HepG2 (cell line): ENCODE results near the gene PPP1R12B. TPM values are rescaled to one million over a fixed set of nuclear protein-coding genes. Genes with fewer than 3 reads are reported as not detected.

Source experiments
- ATAC-seq: fragments of 200-7000 bp; cut with Tn5 transposase; 3 replicates; pipeline ENCODE4 v1.9.1; 2020; ENCODE audit warnings: mild to moderate bottlenecking, moderate library complexity
- BruUV-seq: library from RNA; stranded (reverse); fragments of 400-500 nt; replicated peaks from 2 replicates; lab custom pipeline; 2021; lab: Mats Ljungman, UMichigan
- CTCF ChIA-PET: fragments of 300-600 bp; formaldehyde crosslinking; extraction: SDS; loops from one replicate; lab custom pipeline; 2021; ENCODE audit warnings: low total read pairs, inconsistent platforms, low intra/inter-chr PET ratio; lab: Yijun Ruan, JAX
- POLR2A ChIA-PET: fragments of 350-600 bp; sonication (Branson Sonifier 250); formaldehyde crosslinking; loops from one replicate; lab custom pipeline; 2020; ENCODE audit warnings: antibody characterized with exemption, inconsistent platforms; lab: Yijun Ruan, JAX
- DNase-seq: peaks from one replicate; pipeline ENCODE4 v3.0.0-alpha.2; 2015; ENCODE audit warnings: low spot score
- FAIRE-seq: peaks from 3 replicates; lab custom pipeline; 2011; peaks lifted over from hg19 to GRCh38; lab: Jason Lieb, UNC
- H2AFZ ChIP-seq: one replicate; pipeline ENCODE4 v1.6.1; 2011; ENCODE audit warnings: low read length, inconsistent platforms
- H3K27ac ChIP-seq: fragments of 300-600 bp; 3 replicates; pipeline ENCODE4 v1.8.0; 2011; ENCODE audit warnings: mixed run types, mild to moderate bottlenecking, mixed read lengths, low read length, inconsistent platforms; ENCODE audit not compliant: insufficient read depth; ENCODE audit errors: extremely low read length
- H3K27me3 ChIP-seq, 2 experiments: fragments of 200-600 bp in 1 of 2; 2 replicates in 1 of 2; 3 replicates in 1 of 2; pipeline versions ENCODE4 v1.6.0 to v1.8.0; 2011; ENCODE audit warnings: low read length in 2 of 2, mild to moderate bottlenecking in 2 of 2, moderate library complexity in 2 of 2, inconsistent platforms in 1 of 2; ENCODE audit not compliant: insufficient read depth in 2 of 2, control insufficient read depth in 1 of 2
- H3K36me3 ChIP-seq, 2 experiments: fragments of 200-600 bp in 1 of 2; replicated peaks in 1 of 2; 2 replicates in 1 of 2; 3 replicates in 1 of 2; pipeline versions ENCODE4 v1.5.1 to v1.8.0; 2011; ENCODE audit warnings: low read length in 2 of 2, inconsistent platforms in 1 of 2; ENCODE audit not compliant: insufficient read depth in 2 of 2, control insufficient read depth in 1 of 2
- H3K4me1 ChIP-seq: 2 replicates; pipeline ENCODE4 v1.5.1; 2012; ENCODE audit warnings: low read length, inconsistent platforms; ENCODE audit not compliant: insufficient read depth
- H3K4me2 ChIP-seq: 2 replicates; pipeline ENCODE4 v1.6.0; 2011; ENCODE audit warnings: low read depth, low read length, inconsistent platforms
- H3K4me3 ChIP-seq, 3 experiments: fragments of 200-600 bp in 1 of 3; sonication (generic), shearing (Covaris generic) in 1 of 3; replicated peaks in 1 of 3; 2 replicates each; pipeline ENCODE4 v1.5.1; 2011 to 2016; ENCODE audit warnings: low read length in 3 of 3, inconsistent platforms in 2 of 3, low read depth in 2 of 3, mild to moderate bottlenecking in 2 of 3, control low read depth in 1 of 3, mixed read lengths in 1 of 3; ENCODE audit not compliant: insufficient read depth in 1 of 3
- H3K79me2 ChIP-seq: one replicate; pipeline ENCODE4 v1.6.1; 2011; ENCODE audit warnings: low read length, inconsistent platforms; ENCODE audit not compliant: insufficient read depth
- H3K9ac ChIP-seq: 2 replicates; pipeline ENCODE4 v1.6.0; 2011; ENCODE audit warnings: mild to moderate bottlenecking, low read depth, low read length, inconsistent platforms; ENCODE audit not compliant: insufficient read depth
- H3K9me3 ChIP-seq: 2 replicates; pipeline ENCODE4 v1.5.1; 2012; ENCODE audit warnings: mild to moderate bottlenecking, low read length
- H4K20me1 ChIP-seq: 2 replicates; pipeline ENCODE4 v1.6.0; 2011; ENCODE audit warnings: inconsistent platforms, mild to moderate bottlenecking, low read length, moderate library complexity; ENCODE audit not compliant: insufficient read depth
- FOXP1 ChIP-seq, 2 experiments: fragments of 450-650 bp in 1 of 2; IDR thresholded peaks; 2 replicates each; pipeline ENCODE4 v1.6.1; 2017 to 2018; ENCODE audit warnings: antibody characterized with exemption in 1 of 2
- ISX ChIP-seq: sonication (generic); formaldehyde crosslinking; conservative IDR thresholded peaks from 2 replicates; pipeline ENCODE4 v1.5.0; 2020; ENCODE audit warnings: missing genetic modification reagents
- NR2F2 ChIP-seq: IDR thresholded peaks from 2 replicates; pipeline ENCODE4 v1.6.1; 2012; ENCODE audit warnings: low read depth, inconsistent platforms, borderline replicate concordance
- STAT5B ChIP-seq: sonication (generic); formaldehyde crosslinking; IDR thresholded peaks from 2 replicates; pipeline ENCODE4 v1.4.0; 2020; ENCODE audit warnings: missing genetic modification reagents
- TAF1 ChIP-seq: sonication (generic); formaldehyde crosslinking; IDR thresholded peaks from 2 replicates; pipeline ENCODE4 v1.4.0; 2020; ENCODE audit warnings: missing genetic modification reagents
- TBX2 ChIP-seq: sonication (generic); formaldehyde crosslinking; IDR thresholded peaks from 2 replicates; pipeline ENCODE4 v1.5.0; 2020; ENCODE audit warnings: missing genetic modification reagents, mild to moderate bottlenecking, borderline replicate concordance
- TEAD2 ChIP-seq: sonication (generic); formaldehyde crosslinking; IDR thresholded peaks from 2 replicates; pipeline ENCODE4 v1.9.0; 2021; ENCODE audit warnings: missing genetic modification reagents
- ZNF546 ChIP-seq: sonication (generic); formaldehyde crosslinking; conservative IDR thresholded peaks from 2 replicates; pipeline ENCODE4 v1.8.1; 2023; ENCODE audit warnings: mild to moderate bottlenecking, missing genetic modification reagents
- ZNF569 ChIP-seq: sonication (generic); formaldehyde crosslinking; IDR thresholded peaks from 2 replicates; pipeline ENCODE4 v1.5.0; 2020; ENCODE audit warnings: mild to moderate bottlenecking, missing genetic modification reagents, moderate library complexity, borderline replicate concordance
- ZNF670 ChIP-seq: sonication (generic); formaldehyde crosslinking; IDR thresholded peaks from 2 replicates; pipeline ENCODE4 v1.8.0; 2022; ENCODE audit warnings: mild to moderate bottlenecking, missing genetic modification reagents, borderline replicate concordance
- ZNF713 ChIP-seq: sonication (generic); formaldehyde crosslinking; IDR thresholded peaks from 2 replicates; pipeline ENCODE4 v1.4.0; 2020; ENCODE audit warnings: mild to moderate bottlenecking, missing genetic modification reagents
- WGBS: methylation state at CpG from one replicate; pipeline ENCODE4 v1.1.6; 2017; ENCODE audit warnings: low lambda C conversion rate; 5-methylcytosine and 5-hydroxymethylcytosine counted together
- in situ Hi-C: cut with HindIII; loops from 2 replicates; pipeline ENCODE4 v1.10.0; 2017; ENCODE audit warnings: low pct_unique_long_range_greater_than_20kb; ENCODE audit not compliant: extremely low pct_ligation_motif_present
- intact Hi-C: fragments of 100-400 bp; cut with micrococcal nuclease; formaldehyde crosslinking; loops from one replicate; pipeline ENCODE4 v1.10.0; 2022; ENCODE audit not compliant: unreplicated experiment
- polyA plus RNA-seq, 8 experiments: library from polyadenylated mRNA; depleted of rRNA in 3 of 8; stranded (reverse) in 7 of 8; unstranded in 1 of 8; fragments of >200 nt; fragmentation: Illumina TruSeq in 4 of 8; extraction: Trizol in 4 of 8; gene quantifications; 2 replicates each; pipeline versions ENCODE4 v1.2.1 to v1.2.3, GENCODE V29; 2011 to 2016; ENCODE audit warnings: low read depth in 4 of 8, missing spikeins in 1 of 8, mixed read lengths in 1 of 8; ENCODE audit not compliant: insufficient read depth in 1 of 8
- total RNA-seq, 5 experiments: library from RNA; depleted of rRNA; stranded (reverse); fragments of >200 nt; fragmentation: Illumina TruSeq; extraction: Trizol; gene quantifications; 2 replicates each; pipeline ENCODE4 v1.2.3, GENCODE V29; 2016; ENCODE audit warnings: low read depth in 1 of 5
- TF ChIP-seq, protein P1 (sequence below): sonication (generic); formaldehyde crosslinking; IDR thresholded peaks from 2 replicates; pipeline ENCODE4 v1.5.1; 2020; ENCODE audit warnings: mild to moderate bottlenecking, missing genetic modification reagents, moderate library complexity
- TF ChIP-seq, protein P2 (sequence below): sonication (generic); formaldehyde crosslinking; IDR thresholded peaks from 2 replicates; pipeline ENCODE4 v1.8.1; 2023; ENCODE audit warnings: missing genetic modification reagents, inconsistent platforms, borderline replicate concordance
- TF ChIP-seq, protein P3 (sequence below): IDR thresholded peaks from 2 replicates; pipeline ENCODE4 v1.6.1; 2012; ENCODE audit warnings: inconsistent platforms
- TF ChIP-seq, protein P4 (sequence below): sonication (generic); formaldehyde crosslinking; IDR thresholded peaks from 2 replicates; pipeline ENCODE4 v1.4.0; 2020; ENCODE audit warnings: low read depth, missing genetic modification reagents
- TF ChIP-seq, protein P5 (sequence below): IDR thresholded peaks from 2 replicates; pipeline ENCODE4 v1.6.1; 2016; ENCODE audit warnings: control low read depth

PPP1R12B gene
- total and polyA plus RNA-seq, 2 of the 13 experiments (the other 11 are each of a cell fraction or from before 2014, with no cell fraction given) = 12.0 to 13.6 TPM

DNA sequence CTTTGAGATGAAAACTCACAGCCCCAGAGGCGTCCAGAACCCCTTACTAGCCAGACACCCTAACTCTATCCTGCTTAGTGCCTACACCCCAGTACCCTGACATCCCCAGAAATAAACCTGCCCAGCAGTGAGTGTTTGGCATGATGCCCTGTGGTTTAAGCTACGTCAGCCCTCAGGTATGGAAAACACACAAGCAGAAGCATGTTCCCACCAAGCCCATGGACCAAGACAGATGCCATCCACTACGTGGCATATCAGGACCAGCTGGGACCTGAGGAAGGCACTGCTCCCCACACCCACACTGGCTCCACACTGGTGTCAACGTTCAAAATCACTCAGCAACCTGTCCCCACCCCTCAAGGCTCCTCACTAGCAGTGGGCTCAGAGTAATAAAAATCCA is 245.3 kb downstream of the PPP1R12B start (continued):
- TF ChIP-seq TAF1 = no peak
- no peak for TF ChIP-seq ZNF670 (CRISPR knock-in tag)

DNA sequence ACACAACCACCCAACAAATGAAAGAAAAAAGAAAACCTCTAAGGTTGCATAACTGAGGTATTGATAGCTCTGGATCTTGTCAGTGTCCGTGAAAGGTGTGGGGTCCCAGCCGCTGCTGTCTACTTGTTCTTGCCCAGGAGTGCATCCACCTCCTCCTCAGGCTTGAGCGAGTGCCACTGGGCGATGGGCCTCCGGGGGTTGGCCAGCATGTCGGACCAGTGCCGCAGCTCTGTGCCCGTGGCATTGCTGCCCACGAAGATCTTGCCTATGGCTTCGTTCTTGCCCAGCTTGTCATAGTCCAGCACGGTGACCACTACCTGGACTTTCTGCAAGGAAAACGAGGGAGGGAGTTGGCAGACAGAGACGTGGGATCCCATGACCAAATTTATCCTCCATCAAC is 248.1 kb downstream of the PPP1R12B start:
- no peak for TF ChIP-seq STAT5B
- no peak for TF ChIP-seq TBX2
- no peak for TF ChIP-seq FOXP1 (IDR thresholded peaks at IDR 0.05)
- TF ChIP-seq FOXP1 (CRISPR knock-in tag; IDR thresholded peaks at IDR 0.05) = no peak
- no peak for TF ChIP-seq ZNF569
- no peak for TF ChIP-seq ISX
- TF ChIP-seq, protein P1, sequence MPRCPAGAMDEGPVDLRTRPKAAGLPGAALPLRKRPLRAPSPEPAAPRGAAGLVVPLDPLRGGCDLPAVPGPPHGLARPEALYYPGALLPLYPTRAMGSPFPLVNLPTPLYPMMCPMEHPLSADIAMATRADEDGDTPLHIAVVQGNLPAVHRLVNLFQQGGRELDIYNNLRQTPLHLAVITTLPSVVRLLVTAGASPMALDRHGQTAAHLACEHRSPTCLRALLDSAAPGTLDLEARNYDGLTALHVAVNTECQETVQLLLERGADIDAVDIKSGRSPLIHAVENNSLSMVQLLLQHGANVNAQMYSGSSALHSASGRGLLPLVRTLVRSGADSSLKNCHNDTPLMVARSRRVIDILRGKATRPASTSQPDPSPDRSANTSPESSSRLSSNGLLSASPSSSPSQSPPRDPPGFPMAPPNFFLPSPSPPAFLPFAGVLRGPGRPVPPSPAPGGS (CRISPR knock-in tag) = no peak
- TF ChIP-seq, protein P2, sequence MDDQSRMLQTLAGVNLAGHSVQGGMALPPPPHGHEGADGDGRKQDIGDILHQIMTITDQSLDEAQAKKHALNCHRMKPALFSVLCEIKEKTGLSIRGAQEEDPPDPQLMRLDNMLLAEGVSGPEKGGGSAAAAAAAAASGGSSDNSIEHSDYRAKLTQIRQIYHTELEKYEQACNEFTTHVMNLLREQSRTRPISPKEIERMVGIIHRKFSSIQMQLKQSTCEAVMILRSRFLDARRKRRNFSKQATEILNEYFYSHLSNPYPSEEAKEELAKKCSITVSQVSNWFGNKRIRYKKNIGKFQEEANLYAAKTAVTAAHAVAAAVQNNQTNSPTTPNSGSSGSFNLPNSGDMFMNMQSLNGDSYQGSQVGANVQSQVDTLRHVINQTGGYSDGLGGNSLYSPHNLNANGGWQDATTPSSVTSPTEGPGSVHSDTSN (CRISPR knock-in tag) = no peak
- TF ChIP-seq NR2F2 = no peak
- TF ChIP-seq, protein P3, sequence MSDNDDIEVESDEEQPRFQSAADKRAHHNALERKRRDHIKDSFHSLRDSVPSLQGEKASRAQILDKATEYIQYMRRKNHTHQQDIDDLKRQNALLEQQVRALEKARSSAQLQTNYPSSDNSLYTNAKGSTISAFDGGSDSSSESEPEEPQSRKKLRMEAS = no peak
- no peak for TF ChIP-seq ZNF546 (CRISPR knock-in tag)
- TF ChIP-seq TEAD2 (CRISPR knock-in tag) = no peak
- TF ChIP-seq, protein P4, sequence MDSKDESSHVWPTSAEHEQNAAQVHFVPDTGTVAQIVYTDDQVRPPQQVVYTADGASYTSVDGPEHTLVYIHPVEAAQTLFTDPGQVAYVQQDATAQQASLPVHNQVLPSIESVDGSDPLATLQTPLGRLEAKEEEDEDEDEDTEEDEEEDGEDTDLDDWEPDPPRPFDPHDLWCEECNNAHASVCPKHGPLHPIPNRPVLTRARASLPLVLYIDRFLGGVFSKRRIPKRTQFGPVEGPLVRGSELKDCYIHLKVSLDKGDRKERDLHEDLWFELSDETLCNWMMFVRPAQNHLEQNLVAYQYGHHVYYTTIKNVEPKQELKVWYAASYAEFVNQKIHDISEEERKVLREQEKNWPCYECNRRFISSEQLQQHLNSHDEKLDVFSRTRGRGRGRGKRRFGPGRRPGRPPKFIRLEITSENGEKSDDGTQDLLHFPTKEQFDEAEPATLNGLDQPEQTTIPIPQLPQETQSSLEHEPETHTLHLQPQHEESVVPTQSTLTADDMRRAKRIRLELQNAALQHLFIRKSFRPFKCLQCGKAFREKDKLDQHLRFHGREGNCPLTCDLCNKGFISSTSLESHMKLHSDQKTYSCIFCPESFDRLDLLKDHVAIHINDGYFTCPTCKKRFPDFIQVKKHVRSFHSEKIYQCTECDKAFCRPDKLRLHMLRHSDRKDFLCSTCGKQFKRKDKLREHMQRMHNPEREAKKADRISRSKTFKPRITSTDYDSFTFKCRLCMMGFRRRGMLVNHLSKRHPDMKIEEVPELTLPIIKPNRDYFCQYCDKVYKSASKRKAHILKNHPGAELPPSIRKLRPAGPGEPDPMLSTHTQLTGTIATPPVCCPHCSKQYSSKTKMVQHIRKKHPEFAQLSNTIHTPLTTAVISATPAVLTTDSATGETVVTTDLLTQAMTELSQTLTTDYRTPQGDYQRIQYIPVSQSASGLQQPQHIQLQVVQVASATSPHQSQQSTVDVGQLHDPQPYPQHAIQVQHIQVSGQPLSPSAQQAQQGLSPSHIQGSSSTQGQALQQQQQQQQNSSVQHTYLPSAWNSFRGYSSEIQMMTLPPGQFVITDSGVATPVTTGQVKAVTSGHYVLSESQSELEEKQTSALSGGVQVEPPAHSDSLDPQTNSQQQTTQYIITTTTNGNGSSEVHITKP (CRISPR knock-in tag) = no peak
- no peak for TF ChIP-seq ZNF713 (CRISPR knock-in tag)
- TF ChIP-seq, protein P5, sequence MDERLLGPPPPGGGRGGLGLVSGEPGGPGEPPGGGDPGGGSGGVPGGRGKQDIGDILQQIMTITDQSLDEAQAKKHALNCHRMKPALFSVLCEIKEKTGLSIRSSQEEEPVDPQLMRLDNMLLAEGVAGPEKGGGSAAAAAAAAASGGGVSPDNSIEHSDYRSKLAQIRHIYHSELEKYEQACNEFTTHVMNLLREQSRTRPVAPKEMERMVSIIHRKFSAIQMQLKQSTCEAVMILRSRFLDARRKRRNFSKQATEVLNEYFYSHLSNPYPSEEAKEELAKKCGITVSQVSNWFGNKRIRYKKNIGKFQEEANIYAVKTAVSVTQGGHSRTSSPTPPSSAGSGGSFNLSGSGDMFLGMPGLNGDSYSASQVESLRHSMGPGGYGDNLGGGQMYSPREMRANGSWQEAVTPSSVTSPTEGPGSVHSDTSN (CRISPR knock-in tag) = no peak
- CTCF ChIA-PET = no interaction called here
- intact Hi-C loops = no loop called here
- H3K4me3 ChIP-seq = no peak overlapping the region
- H2AFZ ChIP-seq = no peak overlapping the region
- no peak overlapping the region for H3K27ac ChIP-seq
- no peaks in the 10 kb centered on the region for H3K36me3 ChIP-seq
- in situ Hi-C loops = loop anchor here (10.0 kb wide), 1 partner anchor 92 kb away; no protein-coding TSS in a partner anchor
- no peaks in the 10 kb centered on the region for H3K79me2 ChIP-seq
- FAIRE-seq (no peak), ATAC-seq (no peak), DNase-seq (no peak)
- 83% methylated on average over 3 of the region's 13 CpGs for WGBS
- no peaks in the 10 kb centered on the region for H3K27me3 ChIP-seq
- no peaks in the 10 kb centered on the region; the same call in 1 of the 2 replicates for H4K20me1 ChIP-seq
- no peak overlapping the region for H3K4me2 ChIP-seq
- H3K4me1 ChIP-seq = no peaks in the 10 kb centered on the region
- BruUV-seq = no TSS peak
- POLR2A ChIA-PET = no interaction called here
- no peak overlapping the region for H3K9ac ChIP-seq
- no peaks in the 10 kb centered on the region for H3K9me3 ChIP-seq
